GM23338 (cell line): Measurements from ENCODE around the gene ANKFN1. TPM values are rescaled to one million over a fixed set of nuclear protein-coding genes. Genes with fewer than 3 reads are reported as not detected.

Experiments used
- ATAC-seq: fragments of 200-7000 bp; cut with Tn5 transposase; 3 replicates; pipeline ENCODE4 v1.9.1; 2020
- DNase-seq: peaks from one replicate; pipeline ENCODE4 v3.0.0-alpha.2; 2015; ENCODE audit warnings: low spot score
- H2AFZ ChIP-seq: fragments of 200-600 bp; sonication (generic); 2 replicates; pipeline ENCODE4 v1.8.0; 2016; ENCODE audit warnings: antibody characterized with exemption, mild to moderate bottlenecking, moderate library complexity
- H3F3A ChIP-seq: fragments of 200-600 bp; sonication (generic); replicated peaks from 2 replicates; pipeline ENCODE4 v1.8.0; 2017; ENCODE audit warnings: antibody characterized with exemption, mixed run types, low read depth
- H3K27ac ChIP-seq: fragments of 200-600 bp; sonication (generic); 2 replicates; pipeline ENCODE4 v1.6.1; 2016; ENCODE audit warnings: low read depth
- H3K27me3 ChIP-seq: fragments of 200-600 bp; sonication (generic); 2 replicates; pipeline ENCODE4 v1.8.0; 2016; ENCODE audit warnings: mild to moderate bottlenecking, mixed run types, moderate library complexity; ENCODE audit not compliant: insufficient read depth
- H3K36me3 ChIP-seq: fragments of 200-600 bp; sonication (generic); 2 replicates; pipeline ENCODE4 v1.8.0; 2016; ENCODE audit warnings: mild to moderate bottlenecking; ENCODE audit not compliant: insufficient read depth
- H3K4me1 ChIP-seq: fragments of 200-600 bp; sonication (generic); 2 replicates; pipeline ENCODE4 v1.8.0; 2016; ENCODE audit warnings: mild to moderate bottlenecking, moderate library complexity; ENCODE audit not compliant: insufficient read depth
- H3K4me2 ChIP-seq: fragments of 200-600 bp; sonication (generic); 2 replicates; pipeline ENCODE4 v1.7.1; 2017; ENCODE audit warnings: mixed run types
- H3K4me3 ChIP-seq: fragments of 200-600 bp; sonication (generic); 2 replicates; pipeline ENCODE4 v1.6.1; 2016; ENCODE audit warnings: mixed run types
- H3K79me2 ChIP-seq: fragments of 200-600 bp; sonication (generic); replicated peaks from 2 replicates; pipeline ENCODE4 v1.8.0; 2017; ENCODE audit warnings: mild to moderate bottlenecking; ENCODE audit not compliant: insufficient read depth
- H3K9me2 ChIP-seq: fragments of 200-600 bp; sonication (generic); 2 replicates; pipeline ENCODE4 v1.8.0; 2017; ENCODE audit not compliant: insufficient read depth
- H4K20me1 ChIP-seq: fragments of 200-600 bp; sonication (generic); replicated peaks from 2 replicates; pipeline ENCODE4 v1.8.0; 2017; ENCODE audit warnings: mild to moderate bottlenecking; ENCODE audit not compliant: insufficient read depth
- H3K27ac Mint-ChIP-seq: 2 replicates; pipeline ENCODE4 v1.8.0; 2020; ENCODE audit warnings: inconsistent platforms, mild to moderate bottlenecking, moderate library complexity, mixed read lengths
- H3K27me3 Mint-ChIP-seq: 3 replicates; pipeline ENCODE4 v1.8.0; 2022; ENCODE audit warnings: low read depth, mild to moderate bottlenecking, moderate library complexity, mixed read lengths, inconsistent platforms; ENCODE audit not compliant: insufficient read depth, poor library complexity
- H3K36me3 Mint-ChIP-seq: 3 replicates; pipeline ENCODE4 v1.8.0; 2021; ENCODE audit warnings: low read depth, mild to moderate bottlenecking, inconsistent platforms, moderate library complexity, mixed read lengths
- H3K4me1 Mint-ChIP-seq: 3 replicates; pipeline ENCODE4 v1.8.0; 2020; ENCODE audit warnings: mild to moderate bottlenecking, inconsistent platforms, mixed read lengths
- H3K4me3 Mint-ChIP-seq: 3 replicates; pipeline ENCODE4 v1.8.0; 2021; ENCODE audit warnings: moderate library complexity, mild to moderate bottlenecking, inconsistent platforms, mixed read lengths
- H3K9me3 Mint-ChIP-seq: 3 replicates; pipeline ENCODE4 v1.8.0; 2020; ENCODE audit warnings: moderate library complexity, mild to moderate bottlenecking, inconsistent platforms, mixed read lengths
- CREB1 ChIP-seq: fragments of 250-450 bp; sonication (Bioruptor Pico); IDR thresholded peaks from 2 replicates; pipeline ENCODE4 v1.5.0; 2020; ENCODE audit warnings: low read depth, mild to moderate bottlenecking, moderate library complexity
- EZH2 ChIP-seq: fragments of 200-600 bp; sonication (generic); IDR thresholded peaks from one replicate; pipeline ENCODE4 v1.8.0; 2017; ENCODE audit warnings: antibody characterized with exemption, mild to moderate bottlenecking, low read depth; ENCODE audit not compliant: unreplicated experiment
- EZH2phosphoT487 ChIP-seq: fragments of 200-600 bp; sonication (generic); IDR thresholded peaks from one replicate; pipeline ENCODE4 v1.8.1; 2018; ENCODE audit warnings: antibody characterized with exemption; ENCODE audit not compliant: unreplicated experiment
- JUNB ChIP-seq: IDR thresholded peaks from one replicate; pipeline ENCODE4 v1.6.1; 2016; ENCODE audit warnings: antibody characterized with exemption; ENCODE audit not compliant: unreplicated experiment
- NANOG ChIP-seq: IDR thresholded peaks from 2 replicates; pipeline ENCODE4 v1.6.1; 2016; ENCODE audit warnings: antibody characterized with exemption, borderline replicate concordance
- POLR2AphosphoS5 ChIP-seq: IDR thresholded peaks from 2 replicates; pipeline ENCODE4 v1.6.1; 2016; ENCODE audit warnings: antibody characterized with exemption, low read depth
- STAT1 ChIP-seq: IDR thresholded peaks from one replicate; pipeline ENCODE4 v1.6.1; 2016; ENCODE audit warnings: antibody characterized with exemption; ENCODE audit not compliant: unreplicated experiment
- polyA plus RNA-seq: library from polyadenylated mRNA; unstranded; fragments of >200 nt; fragmentation: Nextera tagmentation; extraction: Ambion mirVana; gene quantifications from 2 replicates; pipeline ENCODE4 v1.2.1, GENCODE V29; 2016
- total RNA-seq: library from RNA; depleted of rRNA; stranded (reverse); fragments of >200 nt; shearing (Covaris generic); gene quantifications from 2 replicates; pipeline ENCODE4 v1.2.3, GENCODE V29; 2014
- TF ChIP-seq, protein P1 (sequence below): IDR thresholded peaks from one replicate; pipeline ENCODE4 v1.6.1; 2018; ENCODE audit warnings: antibody characterized with exemption; ENCODE audit not compliant: unreplicated experiment
- TF ChIP-seq, protein P2 (sequence below), 2 experiments: fragments of 200-600 bp in 1 of 2; sonication (generic) in 1 of 2; conservative IDR thresholded peaks; 2 replicates each; pipeline versions ENCODE4 v1.5.1 to v1.6.1; 2016 to 2017; ENCODE audit warnings: antibody characterized with exemption in 2 of 2, low read depth in 2 of 2, mild to moderate bottlenecking in 2 of 2, moderate library complexity in 1 of 2

ANKFN1 gene
- total and polyA plus RNA-seq, 2 experiments from 2014 or later: not detected

DNA sequence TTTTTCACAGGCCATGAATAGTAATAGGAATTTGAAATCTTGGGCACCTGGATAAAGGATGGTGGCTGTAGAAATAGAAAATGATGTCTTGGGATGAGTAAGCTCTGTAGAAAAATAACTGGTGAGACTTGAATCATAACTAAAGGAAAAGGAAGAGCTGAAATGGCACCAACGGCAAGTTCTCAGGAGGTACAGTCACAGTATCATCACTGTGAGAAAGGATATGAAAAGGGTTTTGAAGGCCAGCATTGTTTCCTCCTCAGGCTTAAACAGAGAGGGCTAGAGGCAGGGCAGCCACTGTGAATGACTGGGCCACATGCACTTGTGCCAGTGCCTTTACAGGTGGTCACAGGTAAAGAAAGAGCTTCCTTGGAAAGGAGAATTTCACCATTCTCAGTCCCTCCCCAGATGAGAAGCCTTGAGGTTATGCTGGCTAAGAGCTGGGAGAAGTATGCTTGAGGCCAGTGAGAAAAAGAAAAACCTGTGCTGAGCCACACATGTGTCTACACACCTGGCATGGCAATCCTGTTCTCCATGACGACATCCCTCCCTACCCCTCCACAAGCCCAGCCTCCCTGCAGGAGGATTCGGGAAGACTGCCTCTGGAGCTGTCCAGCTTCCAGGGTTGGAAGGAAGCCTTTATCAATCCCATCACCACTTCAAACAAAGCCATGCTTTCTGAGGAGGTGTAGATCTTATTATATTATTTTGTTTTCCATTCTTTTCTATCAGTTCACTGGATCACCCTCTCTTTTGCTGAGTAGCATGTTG is 3.8 kb upstream of the ANKFN1 start:
- Histone ChIP-seq H3K4me3 (no peak overlapping the region), H3K36me3 (no peaks in the 10 kb centered on the region), H3F3A (no peaks in the 10 kb centered on the region), H2AFZ (no peak overlapping the region), H3K27ac (no peak overlapping the region), H3K9me2 (peaks cover 11% of the 10 kb centered on the region), H3K27me3 (no peaks in the 10 kb centered on the region), H3K79me2 (no peaks in the 10 kb centered on the region), H3K4me2 (no peak overlapping the region), H3K4me1 (no peaks in the 10 kb centered on the region), H4K20me1 (no peaks in the 10 kb centered on the region)
- peaks cover 8% of the 10 kb centered on the region; the same call in 1 of the 3 replicates for H3K9me3 Mint-ChIP-seq
- H3K4me3 Mint-ChIP-seq: no peak overlapping the region
- no peaks in the 10 kb centered on the region for H3K36me3 Mint-ChIP-seq
- TF ChIP-seq POLR2AphosphoS5: no peak
- TF ChIP-seq, protein P1, sequence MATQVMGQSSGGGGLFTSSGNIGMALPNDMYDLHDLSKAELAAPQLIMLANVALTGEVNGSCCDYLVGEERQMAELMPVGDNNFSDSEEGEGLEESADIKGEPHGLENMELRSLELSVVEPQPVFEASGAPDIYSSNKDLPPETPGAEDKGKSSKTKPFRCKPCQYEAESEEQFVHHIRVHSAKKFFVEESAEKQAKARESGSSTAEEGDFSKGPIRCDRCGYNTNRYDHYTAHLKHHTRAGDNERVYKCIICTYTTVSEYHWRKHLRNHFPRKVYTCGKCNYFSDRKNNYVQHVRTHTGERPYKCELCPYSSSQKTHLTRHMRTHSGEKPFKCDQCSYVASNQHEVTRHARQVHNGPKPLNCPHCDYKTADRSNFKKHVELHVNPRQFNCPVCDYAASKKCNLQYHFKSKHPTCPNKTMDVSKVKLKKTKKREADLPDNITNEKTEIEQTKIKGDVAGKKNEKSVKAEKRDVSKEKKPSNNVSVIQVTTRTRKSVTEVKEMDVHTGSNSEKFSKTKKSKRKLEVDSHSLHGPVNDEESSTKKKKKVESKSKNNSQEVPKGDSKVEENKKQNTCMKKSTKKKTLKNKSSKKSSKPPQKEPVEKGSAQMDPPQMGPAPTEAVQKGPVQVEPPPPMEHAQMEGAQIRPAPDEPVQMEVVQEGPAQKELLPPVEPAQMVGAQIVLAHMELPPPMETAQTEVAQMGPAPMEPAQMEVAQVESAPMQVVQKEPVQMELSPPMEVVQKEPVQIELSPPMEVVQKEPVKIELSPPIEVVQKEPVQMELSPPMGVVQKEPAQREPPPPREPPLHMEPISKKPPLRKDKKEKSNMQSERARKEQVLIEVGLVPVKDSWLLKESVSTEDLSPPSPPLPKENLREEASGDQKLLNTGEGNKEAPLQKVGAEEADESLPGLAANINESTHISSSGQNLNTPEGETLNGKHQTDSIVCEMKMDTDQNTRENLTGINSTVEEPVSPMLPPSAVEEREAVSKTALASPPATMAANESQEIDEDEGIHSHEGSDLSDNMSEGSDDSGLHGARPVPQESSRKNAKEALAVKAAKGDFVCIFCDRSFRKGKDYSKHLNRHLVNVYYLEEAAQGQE: peak; percentile 65
- no peak for TF ChIP-seq STAT1
- TF ChIP-seq, protein P2, sequence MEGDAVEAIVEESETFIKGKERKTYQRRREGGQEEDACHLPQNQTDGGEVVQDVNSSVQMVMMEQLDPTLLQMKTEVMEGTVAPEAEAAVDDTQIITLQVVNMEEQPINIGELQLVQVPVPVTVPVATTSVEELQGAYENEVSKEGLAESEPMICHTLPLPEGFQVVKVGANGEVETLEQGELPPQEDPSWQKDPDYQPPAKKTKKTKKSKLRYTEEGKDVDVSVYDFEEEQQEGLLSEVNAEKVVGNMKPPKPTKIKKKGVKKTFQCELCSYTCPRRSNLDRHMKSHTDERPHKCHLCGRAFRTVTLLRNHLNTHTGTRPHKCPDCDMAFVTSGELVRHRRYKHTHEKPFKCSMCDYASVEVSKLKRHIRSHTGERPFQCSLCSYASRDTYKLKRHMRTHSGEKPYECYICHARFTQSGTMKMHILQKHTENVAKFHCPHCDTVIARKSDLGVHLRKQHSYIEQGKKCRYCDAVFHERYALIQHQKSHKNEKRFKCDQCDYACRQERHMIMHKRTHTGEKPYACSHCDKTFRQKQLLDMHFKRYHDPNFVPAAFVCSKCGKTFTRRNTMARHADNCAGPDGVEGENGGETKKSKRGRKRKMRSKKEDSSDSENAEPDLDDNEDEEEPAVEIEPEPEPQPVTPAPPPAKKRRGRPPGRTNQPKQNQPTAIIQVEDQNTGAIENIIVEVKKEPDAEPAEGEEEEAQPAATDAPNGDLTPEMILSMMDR (conservative IDR thresholded peaks at IDR 0.05; ENCODE audit: low read depth in 2 of 2): no peak
- TF ChIP-seq EZH2phosphoT487: no peak
- no peak overlapping the region for H3K27ac Mint-ChIP-seq
- H3K27me3 Mint-ChIP-seq: no peaks in the 10 kb centered on the region
- ATAC-seq: no peak; the same call in 2 of the 3 replicates
- DNase-seq: no peak
- no peaks in the 10 kb centered on the region for H3K4me1 Mint-ChIP-seq

DNA sequence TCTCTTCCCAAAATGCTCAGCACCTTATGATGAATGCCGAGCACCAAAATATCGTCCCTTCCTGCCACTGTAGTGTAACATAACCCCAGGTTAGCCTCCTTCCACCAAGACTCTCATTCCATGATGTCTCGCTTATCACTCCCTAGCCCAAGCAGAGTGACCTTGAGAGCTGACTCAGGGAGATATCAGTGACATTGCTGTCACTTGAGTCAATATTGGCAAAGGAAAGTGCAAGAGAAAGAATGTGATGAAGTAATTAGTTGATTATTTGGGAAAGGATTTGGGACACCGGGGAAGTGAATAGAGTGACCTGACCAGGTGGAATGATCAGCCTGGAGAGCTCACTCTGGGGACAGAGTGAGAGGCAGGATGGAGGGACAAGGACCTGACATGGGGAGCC is 2.6 kb upstream of the ANKFN1 start:
- H3K4me2 ChIP-seq: no peak overlapping the region
- no peaks in the 10 kb centered on the region for H3K36me3 Mint-ChIP-seq
- peaks cover 8% of the 10 kb centered on the region; the same call in 1 of the 3 replicates for H3K9me3 Mint-ChIP-seq
- no peaks in the 10 kb centered on the region for H3F3A ChIP-seq
- no peaks in the 10 kb centered on the region for H4K20me1 ChIP-seq
- H3K9me2 ChIP-seq: peaks cover 12% of the 10 kb centered on the region
- H3K79me2 ChIP-seq: no peaks in the 10 kb centered on the region
- H3K4me1 Mint-ChIP-seq: no peaks in the 10 kb centered on the region
- no peaks in the 10 kb centered on the region for H3K27me3 Mint-ChIP-seq
- no peak overlapping the region for H3K4me3 Mint-ChIP-seq
- H3K36me3 ChIP-seq: no peaks in the 10 kb centered on the region
- ATAC-seq: no peak
- H3K27me3 ChIP-seq: no peaks in the 10 kb centered on the region
- no peak for DNase-seq
- no peak overlapping the region for H3K4me3 ChIP-seq
- H2AFZ ChIP-seq: no peak overlapping the region
- H3K4me1 ChIP-seq: no peaks in the 10 kb centered on the region
- H3K27ac Mint-ChIP-seq: no peak overlapping the region
- H3K27ac ChIP-seq: no peak overlapping the region
- TF ChIP-seq NANOG (no peak), EZH2phosphoT487 (no peak), CREB1 (CRISPR knock-in tag) (no peak), EZH2 (no peak), STAT1 (no peak), JUNB (no peak)
- TF ChIP-seq, protein P2 (conservative IDR thresholded peaks at IDR 0.05; ENCODE audit: low read depth in 2 of 2): no peak
- TF ChIP-seq, protein P1: no peak
